HG03175 (cell line): ENCODE data around the gene GPN3.
A peak's percentile ranks its signal among the peaks of the same experiment; 100 is the strongest.
"Not testable (repeated sequence)": the region's sequence is repeated elsewhere in the genome, so short reads cannot be mapped to it uniquely, and the experiment has no call there.

Source experiments
- ATAC-seq: cut with Tn5 transposase; IDR thresholded peaks from one replicate; pipeline ENCODE4 v1.9.1; 2021; ENCODE audit warnings: mild to moderate bottlenecking, moderate library complexity; ENCODE audit not compliant: unreplicated experiment

The GPN3 gene

GRCh38 chr12:110468214-110469048, at the start of gene GPN3, which contains the start of gene FAM216A:
Gene GPN3 (minus strand): TSS chr12:110468257. CDS start chr12:110468203, 54 bp downstream.
Gene FAM216A (plus strand): TSS chr12:110468845. CDS start chr12:110468876, 31 bp downstream.
- ATAC-seq, result peak; percentile 72

GRCh38 chr12:110516995-110517394, 48.9 kb upstream of the GPN3 start:
- no peak for ATAC-seq

GRCh38 chr12:110514363-110514762, 46.3 kb upstream of the GPN3 start:
- no peak for ATAC-seq

- ATAC-seq, result no peak
Observed at GRCh38 chr12:110513842-110514241, 45.8 kb upstream of the GPN3 start.

GRCh38 chr12:110508071-110508586, 40.1 kb upstream of the GPN3 start:
- no peak for ATAC-seq

- no peak for ATAC-seq
Observed at GRCh38 chr12:110505332-110505731, 37.3 kb upstream of the GPN3 start.

GRCh38 chr12:110503432-110503831, 35.4 kb upstream of the GPN3 start:
- ATAC-seq, result no peak

- ATAC-seq, result peak; percentile 91
Observed at GRCh38 chr12:110501752-110502738, 34.0 kb upstream of the GPN3 start, which contains the start of the genes RAD9B and VPS29. Gene RAD9B (plus strand): TSS chr12:110502331. CDS start chr12:110502338, 7 bp downstream. Gene VPS29 (minus strand): TSS chr12:110502111. CDS start chr12:110502051, 60 bp downstream.

- ATAC-seq, result peak; percentile 18
Observed at GRCh38 chr12:110501399-110501751, 33.3 kb upstream of the GPN3 start.

GRCh38 chr12:110498984-110499706, 31.1 kb upstream of the GPN3 start:
- ATAC-seq, result no peak

- no peak for ATAC-seq
Observed at GRCh38 chr12:110475426-110475825, 7.4 kb upstream of the GPN3 start.

- ATAC-seq, result no peak
Observed at GRCh38 chr12:110467847-110468213, 227 bp downstream of the GPN3 start.

GRCh38 chr12:110466791-110467190, 1.3 kb downstream of the GPN3 start:
- no peak for ATAC-seq

- ATAC-seq, result not testable (repeated sequence)
Observed at GRCh38 chr12:110465765-110466164, 2.3 kb downstream of the GPN3 start.

- ATAC-seq, result no peak
Observed at GRCh38 chr12:110465024-110465423, 3.0 kb downstream of the GPN3 start.

- not testable (repeated sequence) for ATAC-seq
Observed at GRCh38 chr12:110461189-110461588, 6.9 kb downstream of the GPN3 start.

- no peak for ATAC-seq
Observed at GRCh38 chr12:110458756-110459155, 9.3 kb downstream of the GPN3 start.

GRCh38 chr12:110453569-110454296, 14.3 kb downstream of the GPN3 start:
- no peak for ATAC-seq

- ATAC-seq, result no peak
Observed at GRCh38 chr12:110451263-110451662, 16.8 kb downstream of the GPN3 start.
